Fibroblast of skin of scalp (primary cell): ENCODE data around the gene AIM2. TPM values are rescaled to one million over a fixed set of nuclear protein-coding genes. Genes with fewer than 3 reads are reported as not detected.
"Not testable (repeated sequence)": the region's sequence is repeated elsewhere in the genome, so short reads cannot be mapped to it uniquely, and the experiment has no call there.

ENCODE experiments used
- DNase-seq: peaks from one replicate; pipeline ENCODE4 v3.0.0-alpha.2; 2013
- polyA plus RNA-seq, 2 experiments: library from polyadenylated mRNA; unstranded; fragments of 120-200 nt; gene quantifications; one replicate each; pipeline ENCODE4 v1.2.1, GENCODE V29; 2013; ENCODE audit not compliant: insufficient read length in 2 of 2

AIM2 gene, protein sequence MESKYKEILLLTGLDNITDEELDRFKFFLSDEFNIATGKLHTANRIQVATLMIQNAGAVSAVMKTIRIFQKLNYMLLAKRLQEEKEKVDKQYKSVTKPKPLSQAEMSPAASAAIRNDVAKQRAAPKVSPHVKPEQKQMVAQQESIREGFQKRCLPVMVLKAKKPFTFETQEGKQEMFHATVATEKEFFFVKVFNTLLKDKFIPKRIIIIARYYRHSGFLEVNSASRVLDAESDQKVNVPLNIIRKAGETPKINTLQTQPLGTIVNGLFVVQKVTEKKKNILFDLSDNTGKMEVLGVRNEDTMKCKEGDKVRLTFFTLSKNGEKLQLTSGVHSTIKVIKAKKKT
- polyA plus RNA-seq (2013, experiment 1 of 2; ENCODE audit: insufficient read length), result not detected
- polyA plus RNA-seq (2013, experiment 2 of 2; ENCODE audit: insufficient read length), result not detected

DNA sequence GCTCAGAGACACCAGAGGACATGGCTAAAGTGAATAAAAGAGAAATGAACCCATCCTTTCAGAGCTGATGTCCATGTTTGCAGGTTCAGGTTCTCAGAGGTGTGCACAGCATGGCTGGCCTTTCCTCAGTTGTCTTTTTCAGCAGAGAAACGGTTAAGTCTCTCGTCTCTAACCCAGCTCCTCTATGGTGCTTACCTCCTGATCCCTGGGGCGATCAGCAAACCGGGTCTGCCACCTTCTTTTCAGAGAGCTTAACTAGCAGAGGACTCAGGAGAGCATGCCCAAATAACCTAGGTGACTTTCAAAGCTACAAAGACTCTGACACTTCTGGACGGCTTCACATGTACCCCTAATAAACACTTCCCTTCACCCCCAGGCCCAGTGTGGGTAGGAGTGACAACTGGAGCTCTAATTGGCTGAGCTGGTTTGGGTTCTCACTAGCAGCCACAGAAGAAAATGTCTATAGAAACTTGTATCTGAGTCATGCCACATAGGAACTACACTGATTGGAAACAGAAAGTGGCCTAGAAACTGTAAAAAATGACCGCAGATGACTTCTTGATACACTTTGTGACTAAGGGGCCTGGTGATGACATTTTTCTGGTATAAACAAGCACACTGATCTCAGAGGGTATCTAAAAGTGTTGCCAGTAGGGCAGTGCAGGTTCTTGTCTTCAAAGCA is at the start of gene AIM2:
Gene AIM2 (minus strand): TSS at position 329 of the 682 bp plus-strand sequence. CDS start 3,267 bp downstream, outside the sequence.
- peak; percentile 59 for DNase-seq

DNA sequence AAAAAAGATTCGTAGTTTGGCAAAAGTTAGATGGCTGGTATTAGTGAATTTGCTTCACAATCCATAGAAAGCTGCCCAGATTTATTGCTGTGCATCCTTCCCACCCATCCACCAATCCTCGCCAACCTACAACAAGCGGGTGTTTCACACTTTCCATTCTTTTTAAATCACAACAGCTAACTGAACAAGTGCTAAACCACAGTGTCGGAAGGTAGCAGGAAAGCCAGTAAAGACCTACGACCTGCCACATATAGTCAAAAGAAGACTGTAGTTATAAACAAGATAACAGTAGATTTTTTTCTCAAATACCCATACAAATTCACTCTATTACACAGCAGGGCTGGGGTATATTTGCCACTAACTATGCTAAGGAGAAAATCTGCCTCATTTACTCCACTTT is 47.0 kb upstream of the AIM2 start:
- DNase-seq, result no peak

DNA sequence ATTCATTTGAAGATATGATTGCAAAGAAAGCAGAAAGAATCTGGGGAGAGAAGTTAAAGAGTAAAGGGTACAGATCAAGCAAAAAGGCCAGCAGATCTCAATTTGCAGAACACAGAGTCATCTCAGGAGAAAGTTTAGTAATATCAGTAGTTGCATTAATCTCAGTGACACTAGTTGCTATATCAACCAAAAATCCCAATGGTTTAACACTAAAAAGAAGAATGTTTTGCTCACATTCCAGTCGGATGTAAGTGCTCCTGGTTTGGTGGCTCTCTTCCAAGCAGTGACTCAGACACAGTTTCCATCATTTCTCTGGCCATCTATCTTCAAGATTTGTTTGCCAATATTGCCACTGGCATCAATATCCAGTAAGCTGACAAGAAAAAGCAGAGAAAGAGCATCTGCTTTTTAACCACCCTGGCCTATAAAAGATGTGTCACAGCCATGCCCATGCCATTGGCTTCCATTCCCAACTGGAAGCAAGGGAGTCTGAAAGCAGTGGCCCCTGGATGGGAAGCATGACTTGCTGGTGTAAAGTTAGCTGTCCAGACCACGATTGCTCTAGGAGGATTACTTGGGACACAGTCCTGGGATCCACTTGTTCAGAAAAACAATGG is 45.5 kb upstream of the AIM2 start:
- DNase-seq, result peak; percentile 76

DNA sequence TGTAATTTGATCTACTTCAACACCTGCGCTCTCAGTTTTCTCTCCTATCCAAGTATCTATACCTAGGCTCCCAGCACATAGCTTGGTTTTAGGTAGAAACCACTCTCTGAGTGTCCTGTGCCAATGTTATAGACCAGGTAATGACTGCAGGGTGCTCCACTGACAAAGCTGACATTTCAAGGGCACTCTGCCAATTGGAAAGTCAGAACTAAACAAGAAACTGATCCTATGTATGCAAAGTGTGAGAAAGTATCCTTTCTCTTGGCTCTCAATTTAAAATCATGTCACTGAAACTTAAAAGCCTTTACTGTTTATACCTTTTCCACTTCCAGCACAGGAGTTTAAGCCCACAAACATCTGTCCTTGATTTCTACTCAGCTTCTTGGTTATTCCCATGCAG is 45.0 kb upstream of the AIM2 start:
- DNase-seq, result no peak

DNA sequence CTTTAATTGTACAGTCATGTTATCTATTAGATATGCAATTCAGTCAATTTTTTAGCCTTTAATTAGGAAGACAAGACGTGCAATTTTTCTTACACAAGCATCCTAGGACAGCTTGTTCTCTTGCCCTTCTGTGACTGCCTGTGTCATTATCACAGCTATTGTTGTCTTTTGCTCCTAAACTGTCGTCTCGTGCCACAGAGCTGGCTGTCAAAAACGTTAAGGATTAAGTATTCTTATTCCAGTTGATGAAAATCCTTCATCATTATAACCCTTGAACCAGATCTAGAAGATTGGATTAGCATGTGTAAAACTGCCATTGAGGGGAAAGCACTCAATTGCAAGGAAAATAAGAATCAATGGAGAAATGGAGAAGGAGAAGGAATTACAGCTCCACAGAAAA is 43.8 kb upstream of the AIM2 start:
- no peak for DNase-seq

DNA sequence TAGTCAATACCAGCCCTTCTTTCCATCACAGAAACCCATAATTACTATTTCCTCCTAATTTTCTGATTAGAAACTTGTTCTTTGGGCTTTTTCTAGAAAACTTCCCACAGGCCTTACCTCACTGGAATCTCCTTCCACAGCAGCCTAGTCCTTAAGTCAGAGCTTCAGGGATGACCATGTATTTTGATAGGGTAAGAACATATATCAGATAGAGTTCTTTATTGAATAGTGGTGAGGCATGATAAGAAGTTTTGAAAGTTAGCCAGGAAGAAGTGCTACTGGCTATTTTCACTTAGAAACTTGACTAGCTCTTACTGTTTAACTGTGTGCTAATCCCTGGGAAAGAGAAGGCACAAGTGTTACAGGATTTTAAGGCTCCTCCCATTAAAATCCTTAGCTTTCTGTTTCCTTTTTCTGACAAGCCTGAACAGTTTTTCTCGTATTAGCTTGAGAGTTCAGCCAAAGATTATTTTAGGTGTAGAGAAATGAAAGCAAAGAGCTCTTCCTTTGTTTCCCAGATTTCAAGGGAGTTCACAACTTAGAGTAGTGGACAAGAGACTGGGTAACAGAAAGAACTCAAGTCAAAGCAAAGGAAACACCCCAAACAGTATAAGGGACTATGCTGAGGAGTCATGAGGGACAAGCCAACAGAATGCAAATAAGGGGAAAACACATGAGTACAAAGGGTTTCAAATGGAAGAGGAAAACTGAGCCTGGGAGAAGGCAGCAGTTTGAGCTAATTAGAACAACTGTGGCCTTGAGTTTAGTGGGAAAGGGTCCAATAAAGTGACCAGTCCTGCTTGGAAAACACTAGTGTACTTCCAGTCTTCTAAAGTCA is 37.2 kb upstream of the AIM2 start:
- DNase-seq, result no peak

DNA sequence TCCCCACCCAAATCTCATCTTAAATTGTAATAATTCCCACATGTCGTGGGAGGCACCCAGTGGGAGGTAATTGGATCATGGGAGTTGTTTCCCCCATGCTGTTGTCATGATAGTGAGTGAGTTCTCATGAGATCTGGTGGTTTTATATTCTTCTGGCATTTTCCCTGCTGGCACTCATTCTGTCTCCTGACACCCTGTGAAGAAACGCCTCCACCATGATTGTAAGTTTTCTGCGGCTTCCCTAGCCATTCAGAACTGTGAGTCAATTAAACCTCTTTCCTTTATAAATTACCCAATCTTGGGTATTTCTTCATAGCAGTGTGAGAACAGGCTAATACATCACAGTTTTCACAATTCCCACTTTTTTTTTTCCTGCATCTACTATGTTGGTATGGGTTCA is 26.5 kb upstream of the AIM2 start:
- DNase-seq, result not testable (repeated sequence)

DNA sequence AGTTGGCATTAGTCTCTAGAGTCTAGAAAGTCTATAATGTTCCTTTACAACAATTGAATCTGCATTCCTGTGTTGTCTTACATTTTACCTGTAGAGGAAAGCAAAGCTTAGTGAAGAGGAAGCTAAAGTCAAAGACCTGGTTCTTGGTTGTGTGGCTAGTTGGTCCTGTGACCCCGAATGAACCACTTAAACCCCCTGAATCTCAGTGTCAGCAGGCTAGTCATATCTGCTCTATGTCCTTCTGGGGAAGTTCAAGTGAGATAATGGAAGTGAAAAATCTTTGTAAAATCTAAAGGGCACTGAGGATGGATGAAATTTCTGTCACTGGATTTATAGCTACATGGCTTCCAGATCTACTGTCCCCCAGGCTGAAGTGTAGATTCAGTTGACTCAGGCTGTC is 24.0 kb upstream of the AIM2 start:
- no peak for DNase-seq

DNA sequence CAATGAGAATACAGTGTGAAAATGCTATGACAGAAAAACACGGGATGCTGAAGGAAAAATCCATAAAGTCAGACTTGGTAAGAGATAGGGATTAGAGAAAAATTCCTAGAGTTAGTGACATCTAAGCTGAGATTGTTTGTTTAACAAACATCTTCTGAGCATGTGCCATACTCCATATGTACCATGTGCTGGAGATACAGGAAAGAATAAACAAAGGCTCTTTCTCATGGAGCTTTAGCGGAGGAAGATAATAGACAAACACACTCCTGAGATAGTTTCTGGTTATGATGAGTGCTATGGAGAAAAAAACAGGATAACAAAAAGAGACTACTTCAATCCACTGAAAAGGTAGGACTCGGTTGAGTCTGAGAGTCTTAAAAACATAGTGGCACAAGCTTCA is 22.0 kb upstream of the AIM2 start:
- DNase-seq, result no peak

DNA sequence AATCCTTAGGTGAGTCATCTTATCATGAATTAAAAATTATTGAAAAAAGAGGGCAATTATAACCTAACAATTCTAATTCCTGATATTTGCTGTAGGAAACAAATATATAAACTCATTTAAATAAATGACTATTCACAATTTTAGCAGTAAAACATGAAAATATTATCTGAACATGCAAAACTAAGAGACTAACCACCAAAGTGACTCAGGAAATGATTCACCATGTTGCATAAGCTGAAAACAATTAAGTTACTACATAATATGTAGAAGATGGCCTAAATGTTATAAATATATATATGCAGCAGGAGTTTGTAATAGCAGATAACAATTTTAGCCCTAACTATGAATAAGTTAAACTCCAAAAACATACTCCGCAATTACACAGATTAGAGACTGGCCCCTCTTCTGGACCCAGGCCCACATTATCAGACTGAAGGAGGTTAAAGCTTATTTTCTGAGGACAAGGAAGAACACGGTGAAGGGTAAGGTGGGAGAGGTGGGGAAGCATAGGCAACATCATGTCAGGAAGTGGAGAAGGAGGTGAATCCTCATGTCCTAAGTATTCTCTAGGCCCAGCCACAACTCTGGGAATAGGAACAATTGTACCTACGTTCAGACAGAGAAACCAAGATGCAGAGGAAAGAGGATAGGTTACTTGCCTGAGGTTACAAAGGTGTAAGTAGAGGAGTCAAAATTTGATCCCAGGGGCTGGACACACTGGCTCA is 15.6 kb upstream of the AIM2 start:
- DNase-seq, result peak; percentile 77

DNA sequence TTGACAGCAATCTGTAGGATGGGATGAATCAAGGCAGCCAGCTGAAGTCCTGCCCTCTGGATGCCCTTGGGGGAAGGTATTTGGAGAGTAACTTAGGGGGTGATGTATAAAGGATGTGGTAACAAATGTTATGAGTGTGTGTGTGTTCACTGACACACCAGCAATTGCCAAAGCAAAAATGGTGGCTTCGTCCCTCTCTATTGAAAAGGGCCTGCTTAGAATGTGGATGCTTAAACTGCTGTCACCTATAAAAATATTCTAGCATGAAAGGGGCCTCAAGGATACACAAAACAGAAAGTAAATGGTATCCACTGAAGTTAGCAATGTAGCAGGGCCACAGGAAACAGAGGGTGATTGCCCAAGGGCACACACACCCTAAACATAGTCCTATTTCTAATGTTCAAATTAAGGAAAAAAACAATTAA is 15.1 kb upstream of the AIM2 start:
- peak; percentile 57 for DNase-seq

DNA sequence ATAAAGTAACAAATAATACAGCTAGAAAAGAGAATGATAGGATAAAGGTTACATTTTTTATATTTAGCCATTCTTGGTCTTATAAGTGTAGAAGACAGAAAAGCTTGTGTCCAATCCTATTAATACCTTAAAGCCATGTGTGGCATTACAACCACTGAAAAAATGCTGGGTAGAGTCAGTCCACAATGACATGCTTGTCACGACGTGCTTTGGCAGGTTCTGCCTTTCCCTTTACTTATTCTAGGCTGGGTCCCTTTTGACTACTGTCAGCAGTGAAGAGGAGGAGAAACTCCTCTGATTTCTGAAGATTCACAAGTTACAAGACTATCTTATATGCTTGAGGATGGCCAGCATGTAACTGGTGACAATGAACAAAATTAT is 14.6 kb upstream of the AIM2 start:
- peak; percentile 8 for DNase-seq

DNA sequence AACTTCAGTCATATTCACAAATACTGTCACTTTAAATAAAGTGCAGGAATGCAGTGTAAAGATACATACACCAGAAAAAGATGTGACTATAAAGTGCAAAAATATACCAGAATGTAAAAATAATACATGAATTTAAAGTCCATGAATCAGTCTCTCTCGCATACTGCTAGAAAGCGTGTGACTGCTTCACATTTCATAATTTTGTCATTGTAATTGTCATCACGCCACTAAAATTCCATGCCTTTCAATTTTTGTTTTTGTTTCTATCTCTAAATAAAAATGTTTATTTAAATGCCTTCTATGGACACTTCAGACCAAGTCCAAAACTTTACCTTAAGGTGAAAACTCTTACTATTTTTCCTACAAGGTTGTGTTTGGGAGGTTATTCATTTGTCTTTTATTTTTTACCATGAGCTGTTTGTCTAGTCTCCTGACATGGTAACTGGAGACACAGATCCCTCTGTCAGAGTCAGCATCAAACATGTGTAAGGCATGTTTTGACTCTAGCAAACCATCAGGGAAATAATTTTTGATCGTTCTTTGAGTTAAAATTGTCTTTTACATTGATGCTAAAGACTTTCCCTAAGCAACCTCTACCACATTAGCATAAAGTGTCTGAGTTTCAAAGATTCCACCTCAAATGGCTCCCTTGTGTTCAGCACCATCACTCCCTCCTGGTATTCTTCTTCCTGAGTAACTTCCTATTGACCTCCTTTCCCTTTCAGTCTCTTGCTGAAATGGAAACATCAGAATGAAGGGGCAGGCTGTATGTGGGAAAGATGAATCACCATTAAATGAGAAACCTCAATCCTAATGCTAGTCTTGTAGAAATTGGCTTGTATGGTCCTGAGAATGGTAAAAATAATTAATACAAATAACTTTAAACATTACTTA is 14.0 kb upstream of the AIM2 start:
- peak; percentile 43 for DNase-seq

DNA sequence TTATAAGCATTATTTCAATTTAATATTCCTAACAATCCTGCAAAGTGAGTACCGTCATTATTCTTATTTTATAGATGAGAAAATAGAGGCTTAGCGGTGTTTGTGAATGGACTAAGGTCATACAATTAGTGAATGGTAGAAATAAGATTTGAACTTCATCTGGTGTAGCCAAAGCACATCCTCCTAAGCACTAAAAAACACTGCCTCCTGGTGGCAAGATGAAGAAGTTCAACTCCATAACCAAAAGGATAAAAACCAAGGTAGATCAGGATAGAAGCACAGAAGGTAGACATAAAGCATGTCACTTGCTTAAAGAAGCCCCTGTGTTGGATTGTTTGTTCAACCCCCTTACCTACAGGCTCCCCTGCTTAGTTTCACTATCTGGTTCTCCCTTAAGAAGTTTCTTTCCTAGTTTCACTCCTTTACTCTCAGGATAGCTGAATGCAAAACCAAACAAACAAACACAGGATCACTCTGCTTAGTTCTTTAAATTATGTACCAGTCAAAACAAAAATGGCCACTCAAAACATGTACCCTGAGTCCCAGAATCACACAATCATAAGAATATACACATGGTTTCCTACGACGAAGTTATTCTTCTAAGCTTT is 12.7 kb upstream of the AIM2 start:
- no peak for DNase-seq

DNA sequence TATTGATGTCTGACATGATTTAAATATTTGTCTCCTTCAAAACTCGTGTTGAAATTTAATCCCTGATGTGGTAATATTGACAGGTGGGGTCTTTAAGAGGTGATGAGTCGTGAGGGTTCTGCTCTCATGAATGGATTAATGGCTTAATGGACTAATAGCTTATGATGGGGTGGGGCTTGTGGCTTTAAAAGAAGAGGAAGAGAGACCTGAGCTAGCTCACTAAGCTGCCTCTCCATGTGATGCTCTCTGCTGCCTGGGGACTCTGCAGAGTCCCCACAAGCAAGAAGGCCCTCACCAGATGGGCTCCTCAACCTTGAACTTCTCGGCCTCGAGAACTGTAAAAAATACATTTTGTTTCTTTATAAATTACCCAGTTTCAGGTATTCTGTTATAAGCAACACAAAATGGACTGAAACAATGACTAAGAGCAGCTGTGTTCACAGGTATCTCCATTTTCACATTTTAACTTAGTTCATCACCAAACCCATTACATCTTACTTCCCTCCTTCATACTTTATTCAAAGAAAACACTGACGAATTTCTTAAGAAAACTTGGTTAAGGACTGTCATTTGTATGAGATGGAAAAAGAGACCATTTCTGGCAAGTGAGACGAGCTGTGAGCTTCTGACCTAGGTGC is 12.1 kb upstream of the AIM2 start:
- DNase-seq, result no peak

DNA sequence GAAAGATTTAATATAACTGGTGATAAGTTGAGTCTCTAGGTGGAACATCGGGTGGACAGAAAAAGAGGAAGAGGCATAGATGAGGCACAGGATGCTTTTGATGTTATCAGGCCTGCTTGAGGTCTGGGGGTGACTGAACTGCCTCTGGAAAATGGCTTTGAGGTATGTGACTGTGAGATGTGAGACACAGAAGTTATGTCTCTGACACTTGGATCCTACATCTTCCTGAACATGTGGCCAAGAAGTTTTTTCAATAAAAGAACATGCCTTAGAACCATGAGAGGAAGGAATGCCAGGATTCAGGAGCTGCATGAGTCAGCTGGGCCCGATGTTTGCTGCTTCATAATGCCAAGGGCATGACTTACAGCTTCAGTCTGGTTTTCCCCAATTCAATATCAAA is 11.5 kb upstream of the AIM2 start:
- peak; percentile 88 for DNase-seq

DNA sequence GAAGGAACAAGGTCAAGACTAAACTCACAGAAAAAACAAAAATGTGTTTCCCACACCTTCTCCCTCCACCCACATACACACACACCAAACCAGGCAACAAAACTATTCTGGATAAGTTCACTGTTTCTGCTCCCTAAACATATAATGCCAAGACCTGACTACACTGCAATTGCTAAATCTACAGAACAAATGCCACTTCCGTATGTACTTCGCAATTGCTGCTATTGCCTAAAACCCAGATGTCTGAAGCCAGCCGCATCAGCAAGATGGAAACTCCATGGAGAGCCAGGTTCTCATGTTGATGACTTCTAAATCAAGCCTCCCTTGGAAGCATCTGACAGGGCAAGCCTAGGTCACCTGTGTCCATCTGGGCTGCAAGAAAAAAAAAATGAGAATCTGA is 8.3 kb upstream of the AIM2 start:
- no peak for DNase-seq

DNA sequence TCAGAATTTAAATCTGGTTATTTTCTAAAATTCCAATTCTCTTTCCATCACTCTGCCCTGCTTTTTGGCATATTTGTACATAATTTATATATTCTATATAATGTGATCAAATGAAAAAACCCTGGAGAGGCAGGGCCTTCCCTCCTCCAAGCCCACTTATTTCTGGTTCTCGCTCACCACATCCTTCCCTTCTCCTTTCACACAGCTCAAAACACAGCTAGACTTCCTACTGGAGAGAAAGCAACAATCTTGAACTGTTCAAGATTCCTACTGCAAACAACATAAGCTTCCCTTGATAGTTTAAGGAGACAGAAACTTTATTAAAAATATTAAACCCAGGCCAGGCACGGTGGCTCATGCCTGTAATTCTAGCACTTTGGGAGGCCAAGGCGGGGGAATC is 7.6 kb upstream of the AIM2 start:
- no peak for DNase-seq

DNA sequence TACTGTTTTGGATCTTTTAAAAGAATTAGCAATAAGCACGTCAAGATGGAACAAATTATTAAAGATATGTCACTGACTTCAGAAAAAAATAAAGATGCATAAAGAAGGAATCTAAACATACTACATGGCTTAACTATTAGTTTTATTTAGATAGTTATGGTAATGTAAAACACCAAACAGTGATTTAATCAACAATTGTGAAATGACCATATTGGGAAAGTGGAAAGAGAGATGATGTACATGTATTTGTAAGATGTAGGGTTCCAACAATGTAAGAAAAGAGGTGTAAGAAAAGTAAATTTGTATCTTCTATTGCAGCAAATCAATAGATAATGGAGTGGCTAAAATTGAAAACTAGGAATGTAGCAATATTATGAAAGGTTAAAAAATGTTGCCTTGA is 6.4 kb upstream of the AIM2 start:
- no peak for DNase-seq

DNA sequence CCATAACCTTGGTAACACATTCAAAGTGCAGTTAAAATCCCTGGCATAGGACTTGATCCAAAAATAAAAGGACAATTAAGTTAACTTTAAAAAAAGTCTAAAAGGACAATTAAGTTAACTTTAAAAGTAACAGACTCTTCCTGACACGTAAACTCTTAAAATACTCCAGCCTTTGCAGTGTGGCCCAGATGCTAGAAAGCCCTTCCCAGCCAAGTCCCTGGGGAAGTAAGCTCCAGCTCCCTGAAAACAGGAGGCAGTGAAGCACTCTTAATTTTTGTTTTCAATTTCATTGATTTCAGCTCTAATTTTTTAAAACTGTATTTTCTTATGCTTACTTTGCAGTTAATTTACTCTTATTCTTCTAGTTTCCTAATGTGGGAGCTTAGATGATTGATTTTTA is 5.1 kb upstream of the AIM2 start:
- no peak for DNase-seq
